EH (cell line): ENCODE results near the gene NBPF12.
"Not testable (repeated sequence)": the region's sequence is repeated elsewhere in the genome, so short reads cannot be mapped to it uniquely, and the experiment has no call there.

Experiments
- DNase-seq: peaks from one replicate; pipeline ENCODE4 v3.0.0-alpha.2; 2015; ENCODE audit warnings: low read depth

Gene NBPF12

DNA sequence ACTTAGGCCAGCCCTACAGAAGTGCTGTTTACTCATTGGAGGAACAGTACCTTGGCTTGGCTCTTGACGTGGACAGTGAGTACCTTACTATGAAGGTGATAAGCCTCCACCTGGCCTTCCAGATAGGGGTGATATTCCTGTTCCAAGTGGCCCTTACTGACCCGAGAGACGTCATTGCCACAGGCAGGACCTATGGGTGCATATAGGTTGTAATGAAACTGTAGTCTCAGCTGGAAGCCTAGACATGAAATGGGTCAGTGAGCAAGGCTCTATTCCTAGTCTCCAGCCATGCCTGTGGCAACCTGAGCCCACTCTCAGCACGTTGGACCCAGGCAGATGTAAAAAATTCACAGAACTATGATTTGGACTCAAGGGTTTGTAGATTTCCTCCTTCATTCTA, 48.3 kb downstream of the NBPF12 start:
- DNase-seq: not testable (repeated sequence)

DNA sequence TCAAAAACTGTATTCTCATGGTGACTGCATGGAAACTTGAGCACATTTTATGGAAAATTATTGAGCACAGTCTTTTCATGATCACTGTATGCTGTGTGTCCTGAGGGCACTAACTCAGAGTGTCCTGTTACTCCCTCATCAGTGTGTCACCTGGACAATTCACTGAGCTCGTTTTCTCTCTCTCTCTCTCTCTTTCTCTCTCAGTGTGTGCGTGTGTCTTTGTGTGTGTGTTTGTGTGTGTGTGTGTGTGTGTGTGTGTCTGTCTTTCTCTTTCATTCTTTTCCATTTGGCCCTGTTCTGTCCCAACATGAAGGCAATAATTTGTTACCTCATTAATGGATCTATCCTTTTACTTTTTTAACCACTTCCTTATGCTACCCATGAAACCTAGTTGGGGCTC, 49.4 kb downstream of the NBPF12 start:
- DNase-seq: not testable (repeated sequence)

DNA sequence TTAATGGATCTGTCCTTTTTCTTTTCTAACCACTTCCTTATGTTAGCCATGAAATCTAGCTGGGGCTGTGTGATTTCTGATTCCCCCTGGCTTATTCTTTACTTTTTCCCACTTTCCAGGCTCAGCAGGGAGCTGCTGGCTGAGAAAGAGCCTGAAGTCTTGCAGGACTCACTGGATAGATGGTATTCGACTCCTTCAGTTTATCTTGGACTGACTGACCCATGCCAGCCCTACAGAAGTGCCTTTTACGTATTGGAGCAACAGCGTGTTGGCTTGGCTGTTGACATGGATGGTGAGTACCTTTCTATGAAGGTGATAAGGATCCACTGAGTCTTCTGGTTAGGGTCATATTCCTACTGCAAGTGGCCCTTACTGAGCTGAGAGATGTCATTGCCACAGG, 51.3 kb downstream of the NBPF12 start:
- DNase-seq: peak; percentile 6

DNA sequence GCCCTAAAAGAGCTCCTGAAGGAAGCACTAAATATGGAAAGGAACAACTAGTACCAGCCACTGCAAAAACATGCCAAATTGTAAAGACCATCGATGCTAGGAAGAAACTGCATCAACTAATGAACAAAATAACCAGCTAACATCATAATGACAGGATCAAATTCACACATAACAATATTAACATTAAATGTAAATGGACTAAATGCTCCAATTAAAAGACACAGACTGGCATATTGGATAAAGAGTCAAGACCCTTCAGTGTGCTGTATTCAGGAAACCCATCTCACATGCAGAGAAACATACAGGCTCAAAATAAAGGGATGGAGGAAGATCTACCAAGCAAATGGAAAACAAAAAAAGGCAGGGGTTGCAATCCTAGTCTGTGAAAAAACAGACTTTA, 70.4 kb downstream of the NBPF12 start:
- DNase-seq: not testable (repeated sequence)

DNA sequence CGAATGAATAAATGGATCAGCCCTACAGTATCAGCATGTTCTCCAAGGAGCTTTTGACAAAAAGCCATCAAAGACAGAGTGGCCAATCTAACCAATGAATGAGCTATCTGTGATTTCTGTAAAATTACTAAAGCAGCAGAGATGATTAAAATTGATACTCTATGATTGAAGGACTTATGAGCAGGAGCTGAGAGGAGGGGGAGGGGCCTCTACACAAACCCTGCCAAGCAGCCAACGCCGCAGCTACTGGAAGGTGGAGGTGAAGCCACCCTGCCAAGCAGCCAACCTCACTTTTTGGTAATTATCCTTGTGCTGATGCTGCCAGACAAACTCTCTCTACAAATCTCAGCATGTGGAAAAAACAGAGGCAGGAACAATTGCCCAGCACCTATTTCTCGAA, 88.9 kb downstream of the NBPF12 start:
- not testable (repeated sequence) for DNase-seq

DNA sequence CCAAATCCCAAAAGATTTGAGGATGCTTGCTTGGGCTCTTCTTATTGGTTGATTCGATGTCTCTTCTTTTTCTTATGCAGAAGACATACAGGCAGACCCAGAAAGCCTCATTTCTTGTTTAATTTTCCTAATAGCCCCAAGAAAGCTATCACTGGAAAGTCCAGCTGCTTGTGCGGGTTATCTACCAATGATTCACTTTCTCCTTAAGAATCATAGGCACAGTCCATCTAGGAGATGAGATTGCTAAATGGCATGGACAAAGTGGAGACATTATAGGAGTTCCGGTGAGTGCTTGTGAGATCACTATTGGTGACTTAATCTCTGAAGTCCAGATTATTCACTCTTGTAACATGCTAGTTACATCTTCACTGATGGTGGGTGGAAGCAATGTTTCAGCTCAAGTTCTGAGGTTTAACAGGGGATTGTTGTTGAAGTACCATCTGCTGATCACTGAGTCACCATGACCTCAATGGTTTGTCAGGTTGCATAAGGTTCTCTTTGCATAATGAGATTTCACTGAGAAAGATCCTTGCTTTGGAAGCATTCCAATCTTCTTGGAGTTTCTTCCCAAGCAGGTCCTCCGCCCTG, 92.0 kb downstream of the NBPF12 start:
- peak; percentile 6 for DNase-seq

DNA sequence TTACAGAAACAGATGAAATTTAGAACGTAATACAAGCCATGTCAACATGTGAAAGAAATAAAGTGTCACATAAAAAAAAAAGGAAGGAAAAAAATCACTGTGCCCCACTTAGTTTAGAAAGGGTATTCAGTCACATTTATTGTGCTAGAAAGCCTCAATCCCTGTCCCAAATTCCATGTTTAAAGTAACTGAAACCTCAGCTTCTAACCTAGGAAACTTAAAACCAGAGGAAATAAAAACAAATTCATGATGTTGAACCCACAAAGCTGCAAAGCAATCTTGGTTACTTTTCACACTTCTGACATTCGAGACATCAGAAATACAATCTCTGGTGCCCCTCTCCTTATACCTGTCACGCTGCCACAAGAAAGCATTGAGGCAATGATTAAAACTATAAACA, 101.8 kb downstream of the NBPF12 start:
- no peak for DNase-seq

DNA sequence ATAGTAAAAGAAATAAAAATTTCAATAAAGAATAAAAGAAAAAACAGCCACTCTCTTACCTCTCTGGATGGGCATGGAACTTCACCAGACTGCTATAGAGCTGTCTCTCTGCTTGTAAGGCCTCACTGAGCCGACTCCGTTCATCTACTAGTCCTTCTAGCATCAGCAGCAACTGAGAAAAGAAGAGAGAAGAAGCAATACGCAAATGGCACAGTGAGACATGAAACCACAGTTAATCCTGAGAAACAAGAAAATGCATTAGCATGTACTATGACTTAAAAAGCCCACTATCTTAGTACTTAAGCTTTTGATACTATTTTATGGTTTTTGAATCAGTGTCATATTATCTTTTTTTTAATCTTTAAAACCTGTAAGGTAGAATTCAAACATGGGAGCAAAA, 104.8 kb downstream of the NBPF12 start:
- DNase-seq: not testable (repeated sequence)

DNA sequence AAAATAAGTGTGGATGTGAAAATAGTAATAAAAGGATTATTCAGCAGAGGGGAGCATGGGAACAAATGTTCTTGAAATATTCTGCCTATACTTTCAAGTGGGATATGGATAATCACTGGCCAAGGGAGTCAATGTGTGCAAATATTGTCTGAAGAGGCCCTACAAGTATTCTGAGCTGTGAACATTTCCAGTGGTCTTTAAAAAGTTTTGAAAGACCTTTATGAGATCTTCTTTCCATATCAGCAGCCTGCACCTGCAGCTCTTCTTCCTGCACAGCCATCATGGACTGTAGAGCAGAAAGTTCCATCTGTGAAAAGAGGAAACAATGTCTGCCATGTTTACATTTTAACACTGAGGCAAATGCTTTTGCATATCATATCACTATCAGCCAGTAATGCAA, 106.4 kb downstream of the NBPF12 start:
- not testable (repeated sequence) for DNase-seq
